Inflammatory macrophage treated with lipopolysaccharide for 1 hour (primary cell): ENCODE results near the gene ZNF644.
"Not testable (repeated sequence)": the region's sequence is repeated elsewhere in the genome, so short reads cannot be mapped to it uniquely, and the experiment has no call there.

Experiments used
- DNase-seq, 2 donors: peaks; one replicate each; pipeline ENCODE4 v3.0.0-alpha.2; 2020 to 2022

The ZNF644 gene

GRCh38 chr1:90925928-90926869 lies 95.6 kb downstream of the ZNF644 start:
- no peak for DNase-seq

- no peak for DNase-seq
Observed at GRCh38 chr1:90924982-90925381, 96.9 kb downstream of the ZNF644 start.

GRCh38 chr1:90922996-90923395 lies 98.8 kb downstream of the ZNF644 start:
- no peak for DNase-seq

DNA sequence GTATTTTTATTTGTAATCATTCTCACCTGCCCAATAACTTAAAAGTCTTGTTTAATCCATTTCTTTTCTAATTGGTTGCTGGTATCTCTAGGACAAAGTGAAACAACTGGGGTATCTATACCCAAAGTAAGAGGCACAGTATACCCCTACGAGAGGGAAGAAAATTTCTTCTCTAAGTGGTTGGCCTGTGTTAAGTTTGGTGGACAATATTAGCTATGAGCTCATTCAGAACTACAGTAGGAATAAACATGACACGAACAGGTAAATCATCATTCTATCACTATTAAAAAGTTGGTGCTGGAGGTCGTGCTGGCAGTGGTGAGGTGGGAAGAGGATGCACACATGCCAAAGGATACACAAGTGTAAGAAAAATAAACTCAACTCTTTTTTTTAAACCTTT lies 99.6 kb downstream of the ZNF644 start:
- DNase-seq: no peak

DNA sequence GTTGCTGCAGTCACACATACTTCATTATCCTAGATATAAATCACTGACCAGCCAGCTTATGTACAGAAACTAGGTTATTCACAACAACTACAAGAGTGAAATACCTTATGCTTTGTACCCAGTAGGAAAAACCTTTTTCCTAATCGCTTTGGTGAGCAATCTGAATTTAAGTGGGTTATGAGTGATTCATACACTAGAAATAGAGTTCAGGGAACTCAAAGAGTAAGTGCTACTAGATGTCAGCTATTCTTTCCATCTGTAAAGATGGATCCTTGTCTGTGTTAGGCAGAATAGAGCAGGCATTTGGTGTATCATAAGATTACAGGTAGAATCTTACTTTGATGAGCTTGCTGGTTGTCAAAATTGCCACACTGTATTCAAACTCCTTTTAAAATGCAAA lies 101.9 kb downstream of the ZNF644 start:
- DNase-seq: no peak

GRCh38 chr1:90919190-90919719 lies 102.6 kb downstream of the ZNF644 start:
- no peak for DNase-seq

GRCh38 chr1:90911353-90911752 lies 110.5 kb downstream of the ZNF644 start:
- DNase-seq: no peak

GRCh38 chr1:90902672-90903071 lies 119.2 kb downstream of the ZNF644 start:
- DNase-seq: no peak

DNA sequence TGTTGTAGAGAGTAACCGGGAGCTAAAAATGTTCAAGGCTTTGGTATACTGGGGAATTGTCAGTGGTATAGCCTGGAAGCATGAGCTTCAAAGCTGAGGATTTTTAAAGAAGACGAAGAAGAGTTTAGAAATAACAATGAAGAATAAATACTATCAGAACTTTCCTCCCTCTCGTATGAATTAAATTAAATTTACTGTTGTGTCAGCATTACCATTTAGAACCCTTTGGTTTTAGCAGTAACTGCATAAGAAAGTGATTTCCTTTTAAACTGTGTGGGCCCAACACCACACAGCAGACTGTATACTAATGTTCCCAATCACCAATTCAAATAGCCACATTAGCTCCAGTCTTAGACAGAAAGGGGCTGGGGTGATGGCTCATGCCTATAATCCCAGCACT lies 122.6 kb downstream of the ZNF644 start:
- no peak for DNase-seq

DNA sequence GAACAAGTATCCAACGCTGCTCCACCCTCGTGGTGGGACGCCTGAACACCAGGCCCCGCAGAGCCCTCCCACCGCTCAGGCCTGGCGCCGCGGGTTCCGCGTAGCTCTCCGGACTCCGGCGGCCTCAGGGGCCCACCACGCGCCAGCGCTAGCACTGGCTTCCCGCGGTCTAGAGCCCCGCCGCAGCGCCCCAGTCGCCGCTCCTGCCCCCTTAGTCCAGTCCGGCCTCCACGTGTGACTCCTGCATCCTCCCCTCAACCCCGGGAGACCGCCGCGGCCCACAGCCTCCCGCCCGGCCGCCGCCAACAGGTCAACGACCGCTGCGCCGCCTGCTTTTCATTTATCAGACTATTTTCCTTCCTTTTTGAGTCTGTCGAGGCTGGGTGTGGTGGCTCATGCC lies 128.2 kb downstream of the ZNF644 start:
- not testable (repeated sequence) for DNase-seq

DNA sequence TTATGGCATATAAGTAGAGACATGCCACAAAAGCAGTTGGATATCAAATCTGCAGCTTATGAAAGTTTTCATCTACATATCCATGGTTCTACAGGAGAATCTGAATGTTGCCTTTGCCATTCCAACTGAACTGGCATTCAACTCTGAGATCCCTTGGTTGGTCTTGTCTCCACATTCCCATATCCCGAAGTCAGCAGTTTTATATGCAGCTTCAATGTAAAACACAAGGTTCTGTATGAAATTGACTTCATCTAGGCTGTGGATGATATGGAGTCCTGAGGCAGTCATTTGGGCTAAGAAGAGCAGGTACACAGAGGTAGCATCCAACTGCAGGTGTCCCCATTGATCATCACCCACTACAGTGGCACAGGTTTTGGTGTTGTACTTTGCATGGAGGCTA lies 129.0 kb downstream of the ZNF644 start:
- not testable (repeated sequence) for DNase-seq

DNA sequence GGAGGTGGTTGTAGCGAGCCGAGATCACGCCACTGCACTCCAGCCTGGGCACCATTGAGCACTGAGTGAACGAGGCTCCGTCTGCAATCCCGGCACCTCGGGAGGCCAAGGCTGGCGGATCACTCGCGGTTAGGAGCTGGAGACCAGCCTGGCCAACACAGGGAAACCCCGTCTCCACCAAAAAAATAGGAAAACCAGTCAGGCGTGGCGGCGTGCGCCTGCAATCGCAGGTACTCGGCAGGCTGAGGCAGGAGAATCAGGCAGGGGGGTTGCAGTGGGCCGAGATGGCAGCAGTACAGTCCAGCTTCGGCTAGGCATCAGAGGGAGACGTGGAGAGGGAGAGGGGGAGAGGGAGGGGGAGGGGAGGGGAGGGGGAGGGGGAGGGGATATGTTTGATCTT lies 129.6 kb downstream of the ZNF644 start:
- DNase-seq: not testable (repeated sequence)

DNA sequence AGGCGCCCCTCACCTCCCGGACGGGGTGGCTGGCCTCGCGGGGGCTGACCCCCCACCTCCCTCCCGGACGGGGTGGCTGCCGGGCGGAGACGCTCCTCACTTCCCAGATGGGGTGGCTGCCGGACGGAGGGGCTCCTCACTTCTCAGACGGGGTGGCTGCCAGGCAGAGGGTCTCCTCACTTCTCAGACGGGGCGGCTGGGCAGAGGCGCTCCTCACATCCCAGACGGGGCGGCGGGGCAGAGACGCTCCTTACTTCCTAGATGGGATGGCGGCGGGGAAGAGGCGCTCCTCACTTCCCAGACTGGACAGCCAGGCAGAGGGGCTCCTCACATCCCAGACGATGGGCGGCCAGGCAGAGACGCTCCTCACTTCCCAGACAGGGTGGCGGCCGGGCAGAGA lies 130.1 kb downstream of the ZNF644 start:
- DNase-seq: not testable (repeated sequence)

DNA sequence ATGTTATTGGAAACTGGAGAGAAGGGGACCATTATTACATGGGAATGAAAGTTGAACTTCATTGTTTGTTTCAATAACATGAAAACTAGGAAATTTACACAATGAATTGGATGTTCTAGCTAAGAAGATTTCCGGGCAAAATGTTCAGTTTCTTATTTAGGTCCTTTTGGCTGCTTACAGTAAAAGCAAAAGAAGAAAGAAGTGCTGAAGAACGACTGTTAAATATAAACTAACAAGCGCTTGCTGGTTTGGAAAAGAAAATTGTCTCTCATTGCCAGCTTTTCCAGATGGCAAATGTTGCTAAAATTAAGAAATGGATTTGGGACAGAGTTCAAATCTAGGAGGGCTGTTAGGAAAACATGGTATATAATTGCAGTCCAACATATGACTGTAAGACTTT lies 139.6 kb downstream of the ZNF644 start:
- no peak for DNase-seq

GRCh38 chr1:90881034-90881433 lies 140.8 kb downstream of the ZNF644 start:
- no peak for DNase-seq

GRCh38 chr1:90879281-90879680 lies 142.6 kb downstream of the ZNF644 start:
- no peak for DNase-seq

- DNase-seq: no peak
Observed at GRCh38 chr1:90876101-90876500, 145.7 kb downstream of the ZNF644 start.
